Cardiac septum (tissue), 1 donor: ENCODE results near the gene TMEM59L. TPM values are rescaled to one million over a fixed set of nuclear protein-coding genes. Genes with fewer than 3 reads are reported as not detected.

Source experiments
- DNase-seq: peaks from one replicate; pipeline ENCODE4 v3.0.0-alpha.2; 2020; ENCODE audit warnings: low spot score
- intact Hi-C: fragments of 100-400 bp; cut with DNase I; formaldehyde crosslinking; loops from one replicate; pipeline ENCODE4 v1.14.0; 2022
- total RNA-seq: library from RNA; stranded (reverse); fragmentation: NEBNext Ultra II Directional; extraction: Animal tissue kit (Norgen Biotek cat#: 25700); gene quantifications from one replicate; pipeline ENCODE4 v1.2.1, GENCODE V29; 2021
- donor health status: DM: no; HTN: no; CAD: no.

The TMEM59L gene
- total RNA-seq, 1 donor from 2014 or later, result 3.0 TPM

DNA sequence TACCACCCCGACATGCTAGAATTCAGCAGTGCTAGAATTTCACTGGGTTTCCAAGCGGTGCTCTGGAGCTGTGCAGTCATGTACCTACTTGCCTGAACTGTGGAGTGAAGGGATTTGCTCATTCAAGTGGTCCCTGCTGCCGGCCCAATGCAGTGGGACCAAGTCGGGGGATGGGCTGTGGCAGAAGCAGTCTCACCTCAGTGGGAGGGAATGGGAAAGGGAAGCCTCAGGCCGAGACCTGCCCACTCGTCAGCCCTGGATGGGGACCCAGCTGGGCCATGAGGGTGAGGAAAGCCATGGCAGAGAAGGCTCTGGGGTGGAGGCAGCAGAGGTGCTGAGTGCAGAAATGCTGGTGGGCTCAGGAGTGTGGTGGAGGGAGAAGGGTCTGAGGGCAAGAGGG is 39.1 kb downstream of the TMEM59L start:
- DNase-seq, result no peak
- intact Hi-C loops, result loop anchor here (10.0 kb wide), 1 partner anchor 187 kb away; no protein-coding TSS in a partner anchor

DNA sequence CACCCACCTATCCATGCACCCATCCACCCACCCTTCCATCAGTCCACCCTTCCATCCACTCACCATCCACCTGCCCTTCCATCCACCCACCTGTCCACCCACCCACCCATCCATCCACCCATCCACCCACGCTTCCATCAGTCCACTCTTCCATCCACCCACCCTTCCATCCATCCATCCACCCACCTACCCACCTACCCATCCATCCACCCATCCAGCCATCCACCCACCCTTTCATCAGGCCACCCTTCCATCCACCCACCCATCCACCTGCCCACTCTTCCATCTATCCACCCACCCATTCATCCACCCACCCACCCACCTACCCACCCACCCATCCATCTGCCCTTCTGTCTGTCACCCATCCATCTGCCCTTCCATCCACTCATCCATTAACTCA is 41.2 kb downstream of the TMEM59L start:
- intact Hi-C loops, result loop anchor here (10.0 kb wide), 1 partner anchor 189 kb away; no protein-coding TSS in a partner anchor
- DNase-seq, result no peak

DNA sequence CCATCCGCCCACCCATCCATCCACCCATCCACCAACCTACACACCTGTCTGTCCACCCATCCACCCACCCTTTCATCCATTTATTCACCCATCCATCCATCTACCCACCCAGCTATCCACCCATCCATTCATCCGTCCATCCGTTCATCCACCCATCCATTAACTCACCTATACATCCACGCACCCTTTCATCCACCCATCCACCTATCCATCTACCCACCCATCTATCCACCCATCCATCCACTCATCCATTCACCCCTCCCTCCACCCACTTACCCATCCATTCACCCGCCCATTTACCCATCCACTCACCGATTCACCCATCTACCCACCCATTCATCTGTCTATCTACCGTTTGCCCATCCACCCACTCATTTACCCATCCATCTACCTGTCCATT is 41.8 kb downstream of the TMEM59L start:
- intact Hi-C loops, result loop anchor here (10.0 kb wide), 1 partner anchor 190 kb away; no protein-coding TSS in a partner anchor
- no peak for DNase-seq

- DNase-seq, result no peak
These were observed 42.6 kb downstream of the TMEM59L start for GRCh38 chr19:18655173-18655844.

DNA sequence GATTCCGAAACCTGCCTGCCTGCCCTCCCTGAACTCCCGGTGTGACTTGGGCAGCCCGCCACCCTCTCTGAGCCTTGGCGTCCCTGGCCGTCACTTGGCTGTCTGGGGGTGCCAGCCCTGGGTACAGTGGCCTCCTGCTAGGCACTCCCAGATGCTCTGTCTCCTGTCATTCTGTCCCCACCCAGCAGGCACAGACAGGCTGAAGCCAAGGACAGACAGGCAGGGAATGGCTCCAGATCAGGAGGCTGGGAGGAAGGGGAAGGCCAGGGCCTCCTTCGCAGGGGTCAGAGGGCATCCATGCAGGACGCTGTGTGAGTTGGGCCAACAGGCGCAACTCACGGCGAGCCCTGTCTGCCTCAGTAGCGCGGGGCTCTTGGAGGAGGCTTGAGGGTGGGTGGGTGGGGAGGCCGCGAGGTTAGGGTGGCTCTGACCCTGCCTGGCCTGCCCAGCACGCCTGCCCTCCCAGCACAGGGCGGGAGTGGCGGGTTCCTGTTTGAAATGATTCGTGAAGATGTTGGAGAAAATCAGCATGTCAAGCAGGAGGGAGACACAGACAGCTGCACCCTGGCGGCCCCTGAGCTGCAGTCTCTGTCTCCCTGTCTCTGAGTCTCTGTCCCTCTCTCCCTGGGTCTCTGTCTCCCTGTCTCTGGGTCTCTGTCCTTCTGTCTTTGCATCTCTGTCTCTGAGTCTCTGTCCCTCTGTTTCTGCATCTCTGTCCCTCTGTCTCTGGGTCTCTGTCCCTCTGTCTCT is 43.8 kb downstream of the TMEM59L start:
- no peak for DNase-seq
- intact Hi-C loops, result loop anchor here (10.0 kb wide), 1 partner anchor 192 kb away; no protein-coding TSS in a partner anchor

More at GRCh38 chr19:18655173-18655844, 42.6 kb downstream of the TMEM59L start:
- intact Hi-C loops, result loop anchor here (10.0 kb wide), 1 partner anchor 191 kb away; no protein-coding TSS in a partner anchor

DNA sequence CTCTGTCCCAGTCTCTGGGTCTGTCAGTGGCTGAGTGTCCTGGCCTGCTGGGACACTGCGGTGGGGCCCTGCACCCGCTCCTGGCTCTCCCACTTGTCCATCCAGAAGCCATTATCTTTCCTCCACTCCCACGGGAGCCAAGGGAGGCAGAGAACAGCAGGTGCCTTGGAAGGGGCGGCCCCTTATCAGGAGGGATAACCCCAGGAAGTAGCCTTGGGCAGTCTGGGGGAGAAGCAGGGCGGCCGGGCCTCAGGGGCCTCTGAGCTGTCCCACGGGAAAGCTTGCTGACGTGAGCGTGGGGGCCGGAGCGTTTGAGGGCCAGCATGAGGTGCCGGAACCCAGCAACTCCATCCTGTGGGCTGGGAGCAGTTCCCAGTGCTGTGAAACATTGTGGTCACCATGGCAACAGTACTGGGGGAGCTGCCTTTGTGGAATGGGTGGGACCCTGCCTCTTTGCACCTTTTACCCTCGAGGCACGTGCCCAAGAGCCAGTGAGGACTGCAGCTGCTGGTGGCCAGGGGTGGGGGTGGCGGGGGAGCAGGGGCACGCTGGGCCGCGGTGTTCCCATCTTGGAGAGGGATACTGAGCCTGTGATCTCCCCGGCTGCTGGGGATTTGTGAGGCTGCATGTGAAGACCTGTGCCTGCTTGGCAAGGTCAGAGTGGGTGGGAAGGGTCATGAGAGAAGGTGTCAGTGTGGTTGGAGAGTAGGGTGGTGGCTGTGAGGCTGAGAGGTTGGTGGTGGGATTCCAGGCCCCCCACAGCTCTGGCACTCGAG is 45.1 kb downstream of the TMEM59L start:
- DNase-seq, result no peak

GRCh38 chr19:18658366-18658855 is 45.7 kb downstream of the TMEM59L start:
- no peak for DNase-seq
- intact Hi-C loops, result loop anchor here (10.0 kb wide), 1 partner anchor 194 kb away; no protein-coding TSS in a partner anchor

More for the DNA sequence above, 45.1 kb downstream of the TMEM59L start:
- intact Hi-C loops, result loop anchor here (10.0 kb wide), 1 partner anchor 193 kb away; no protein-coding TSS in a partner anchor

DNA sequence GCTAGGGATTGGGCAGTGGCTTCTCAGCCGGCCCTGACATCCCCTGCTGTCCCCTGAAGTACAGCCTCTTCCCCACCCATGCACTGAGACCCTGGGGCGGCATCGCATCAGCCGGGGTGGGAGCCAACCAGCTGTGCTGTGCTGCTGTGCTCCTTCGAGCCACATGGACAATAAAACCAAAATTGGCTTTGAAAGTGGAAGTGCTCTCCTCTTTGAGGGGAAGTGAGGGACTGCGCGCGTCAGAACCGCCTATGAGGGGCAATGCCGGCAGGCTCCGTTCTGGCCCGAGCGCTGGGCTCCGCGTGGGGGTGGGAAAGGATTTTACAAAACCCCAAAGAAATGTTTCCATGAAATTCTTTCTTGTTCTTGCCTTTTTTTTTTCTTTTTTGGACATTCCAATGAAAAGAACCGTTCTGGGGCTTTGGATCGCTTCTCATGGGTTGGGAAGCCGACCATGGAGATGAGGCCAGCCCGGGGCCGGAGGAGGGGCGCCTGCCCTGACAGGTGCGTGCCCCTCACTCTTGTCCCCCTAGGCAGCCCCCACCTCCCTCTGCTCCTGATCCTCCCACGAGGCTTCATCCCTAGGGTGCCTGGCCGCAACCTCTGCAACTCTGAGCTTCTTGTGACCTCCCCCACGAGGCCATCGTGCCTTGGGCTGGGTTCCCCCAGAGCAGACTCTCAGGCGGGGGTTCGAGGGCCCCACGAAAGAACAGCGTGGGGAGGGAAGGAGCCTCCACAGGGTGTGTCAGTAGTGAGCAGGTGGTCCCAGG is 46.8 kb downstream of the TMEM59L start:
- DNase-seq, result no peak
- intact Hi-C loops, result loop anchor here (10.0 kb wide), 1 partner anchor 195 kb away; no protein-coding TSS in a partner anchor

DNA sequence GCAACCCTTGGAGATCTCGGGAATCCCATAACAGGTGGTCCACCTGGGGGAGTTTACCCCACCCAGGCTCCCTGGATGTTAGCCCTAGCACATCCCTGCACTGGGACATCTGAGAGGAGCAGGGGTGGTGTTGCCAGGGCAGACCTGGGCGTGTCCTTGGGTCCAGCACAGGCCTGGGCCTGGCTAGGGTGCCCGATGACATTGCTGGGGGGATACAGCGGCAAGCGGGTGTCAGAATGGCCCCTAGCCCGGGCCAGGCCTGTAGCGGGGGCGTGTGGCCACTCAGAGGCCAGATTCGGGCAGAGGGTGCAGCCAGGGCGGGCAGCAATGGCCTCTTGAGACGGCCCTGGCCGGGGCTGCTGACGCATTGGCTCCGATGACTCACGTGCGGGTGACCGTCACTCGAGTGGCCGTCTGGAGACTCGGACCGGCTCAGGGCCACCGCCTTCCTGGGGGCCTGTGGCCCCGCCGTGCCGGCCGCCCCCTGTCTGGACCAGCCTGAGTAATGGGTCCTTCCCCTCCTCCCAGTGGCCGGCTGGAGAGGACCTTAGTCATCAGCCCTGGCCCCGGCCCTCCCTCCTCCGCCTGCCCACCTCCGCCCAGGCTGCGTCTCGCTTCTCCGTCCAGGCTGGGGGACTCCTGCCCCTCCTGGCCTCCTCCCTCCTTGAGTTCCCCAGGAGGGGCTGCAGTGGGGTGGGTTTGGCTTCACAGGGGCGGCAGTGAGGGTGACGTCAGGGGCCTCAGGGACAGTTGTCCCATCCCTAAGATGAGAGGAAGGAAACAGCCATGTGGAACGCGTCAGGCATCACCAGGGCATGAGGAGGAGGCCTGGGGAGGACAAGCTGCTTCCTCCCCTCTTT is 47.6 kb downstream of the TMEM59L start:
- intact Hi-C loops, result no loop called here
- no peak for DNase-seq

- intact Hi-C loops, result no loop called here
- no peak for DNase-seq
These were observed 48.4 kb downstream of the TMEM59L start for GRCh38 chr19:18660939-18661670.

- DNase-seq, result no peak
These were observed 50.5 kb downstream of the TMEM59L start for GRCh38 chr19:18662972-18663732.

DNA sequence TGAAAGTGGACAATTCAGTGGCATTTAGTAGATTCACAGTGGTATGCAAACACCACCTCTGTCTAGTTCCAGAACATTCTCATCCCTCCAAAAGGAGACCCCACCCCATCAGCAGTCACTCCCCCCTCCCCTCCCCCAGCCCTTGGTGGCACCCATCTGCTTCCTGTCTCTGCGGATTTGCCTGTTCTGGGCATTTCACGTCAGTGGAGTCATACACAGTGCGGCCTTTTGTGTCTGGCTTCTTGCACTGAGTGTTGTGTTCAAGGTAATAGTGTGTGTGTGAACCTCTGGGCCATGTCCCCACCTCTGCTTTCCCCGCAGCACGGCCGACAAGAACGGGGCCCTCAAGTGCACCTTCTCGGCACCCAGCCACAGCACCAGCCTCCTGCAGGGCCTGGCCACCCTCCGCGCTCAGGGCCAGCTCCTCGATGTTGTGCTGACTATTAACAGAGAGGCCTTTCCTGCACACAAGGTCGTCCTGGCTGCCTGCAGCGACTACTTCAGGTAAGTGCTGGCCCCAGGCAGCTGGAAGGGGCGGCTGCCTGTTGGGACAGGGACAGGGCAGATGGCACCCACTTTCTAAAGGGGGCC is 51.4 kb downstream of the TMEM59L start:
- no peak for DNase-seq
- intact Hi-C loops, result no loop called here

More at GRCh38 chr19:18662972-18663732, 50.5 kb downstream of the TMEM59L start:
- intact Hi-C loops, result no loop called here

- intact Hi-C loops, result no loop called here
- no peak for DNase-seq
These were observed 53.1 kb downstream of the TMEM59L start for GRCh38 chr19:18665771-18666202.

DNA sequence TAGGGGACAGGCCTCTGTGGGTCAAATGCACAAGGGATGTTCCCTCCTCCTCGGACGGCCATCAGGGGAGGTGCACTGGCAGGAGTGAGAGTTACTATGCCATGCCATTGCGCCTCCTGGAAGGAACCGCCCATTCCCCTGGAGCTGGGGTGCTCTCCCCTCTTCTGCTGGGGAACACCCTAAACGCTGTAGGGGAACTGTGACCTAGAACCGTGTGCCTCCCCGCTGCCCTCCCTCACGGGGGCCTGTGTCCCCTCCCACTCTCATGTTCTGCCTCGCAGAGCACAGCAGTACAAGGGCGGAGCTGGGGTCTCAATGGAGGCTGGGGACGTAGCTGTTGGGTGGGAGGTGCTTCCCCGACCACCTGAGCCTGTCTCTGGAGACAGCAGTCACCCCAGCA is 53.6 kb downstream of the TMEM59L start:
- no peak for DNase-seq
- intact Hi-C loops, result no loop called here

GRCh38 chr19:18666784-18667183 is 54.1 kb downstream of the TMEM59L start:
- intact Hi-C loops, result no loop called here
- no peak for DNase-seq
